Coronary artery (tissue), 2 donors: ENCODE results near the gene TMOD1.

Experiments used
- DNase-seq: peaks from one replicate; pipeline ENCODE4 v3.0.0-alpha.2; 2017; ENCODE audit warnings: low spot score
- H3K27ac ChIP-seq, 2 donors: fragments of 200-600 bp; sonication (generic); one replicate each; pipeline ENCODE4 v1.5.1; 2016 to 2019
- H3K4me3 ChIP-seq: fragments of 200-600 bp; sonication (generic); 2 replicates; pipeline ENCODE4 v1.5.1; 2016; ENCODE audit warnings: mild to moderate bottlenecking, moderate library complexity
- CTCF ChIP-seq: fragments of 200-600 bp; sonication (generic); IDR thresholded peaks from one replicate; pipeline ENCODE4 v1.5.1; 2019; ENCODE audit warnings: antibody characterized with exemption

TMOD1 gene

GRCh38 chr9:97565262-97565661, 63.8 kb downstream of the TMOD1 start:
- no peak for TF ChIP-seq CTCF
- Histone ChIP-seq H3K27ac (no peak overlapping the region), H3K4me3 (no peak overlapping the region)
- peak; percentile 62 for DNase-seq

GRCh38 chr9:97567182-97567893, 65.9 kb downstream of the TMOD1 start:
- peak; percentile 64 for DNase-seq
- Histone ChIP-seq H3K27ac (no peak overlapping the region), H3K4me3 (no peak overlapping the region)
- no peak for TF ChIP-seq CTCF

GRCh38 chr9:97567894-97568202, 66.4 kb downstream of the TMOD1 start:
- Histone ChIP-seq H3K4me3 (no peak overlapping the region), H3K27ac (no peak overlapping the region)
- no peak for TF ChIP-seq CTCF
- no peak for DNase-seq

- Histone ChIP-seq H3K4me3 (no peak overlapping the region), H3K27ac (no peak overlapping the region)
- peak; percentile 29 for DNase-seq
- TF ChIP-seq CTCF, result no peak
Measured at GRCh38 chr9:97568461-97569275, 67.2 kb downstream of the TMOD1 start.

- Histone ChIP-seq H3K4me3 (no peak overlapping the region), H3K27ac (no peak overlapping the region)
- no peak for TF ChIP-seq CTCF
- peak; percentile 69 for DNase-seq
Measured at GRCh38 chr9:97570899-97571298, 69.4 kb downstream of the TMOD1 start.

GRCh38 chr9:97571664-97572063, 70.2 kb downstream of the TMOD1 start:
- no peak overlapping the region for H3K4me3 ChIP-seq
- H3K27ac ChIP-seq, result no peak overlapping the region
- DNase-seq, result no peak
- TF ChIP-seq CTCF, result no peak
